K562 (cell line): ENCODE measurements around the gene KTN1. TPM values are rescaled to one million over a fixed set of nuclear protein-coding genes. Genes with fewer than 3 reads are reported as not detected.

Experiments
- ATAC-seq: fragments of 200-7000 bp; cut with Tn5 transposase; 3 replicates; pipeline ENCODE4 v1.9.1; 2020; ENCODE audit warnings: moderate library complexity
- BruUV-seq: library from RNA; stranded (reverse); fragments of 400-500 nt; replicated peaks from 2 replicates; lab custom pipeline; 2021; lab: Mats Ljungman, UMichigan
- CTCF ChIA-PET: fragments of 300-600 bp; formaldehyde crosslinking; extraction: SDS; loops from one replicate; lab custom pipeline; 2021; ENCODE audit warnings: low intra/inter-chr PET ratio; lab: Yijun Ruan, JAX
- POLR2A ChIA-PET: fragments of 300-600, 350-650 bp; sonication (Branson Sonifier 250); formaldehyde crosslinking; extraction: SDS; loops from one replicate; lab custom pipeline; 2021; ENCODE audit warnings: antibody characterized with exemption, inconsistent platforms; lab: Yijun Ruan, JAX
- DNase-seq, 4 experiments: peaks; one replicate each; pipeline versions ENCODE4 v3.0.0 to v3.0.0-alpha.2; 2011 to 2018; ENCODE audit warnings: low spot score in 3 of 4, mixed read lengths in 3 of 4; ENCODE audit errors: extremely low read depth in 1 of 4
- FAIRE-seq: peaks from 2 replicates; lab custom pipeline; 2011; peaks lifted over from hg19 to GRCh38; lab: Jason Lieb, UNC
- H2AFZ ChIP-seq: 2 replicates; pipeline ENCODE4 v1.6.0; 2011; ENCODE audit warnings: low read depth, low read length, control low read depth, inconsistent platforms
- H3K27ac ChIP-seq: fragments of 200-600 bp; 3 replicates; pipeline ENCODE4 v1.8.0; 2011; ENCODE audit warnings: low read depth, mild to moderate bottlenecking, control low read depth, inconsistent platforms, low read length, moderate library complexity, mixed read lengths; ENCODE audit errors: extremely low read depth
- H3K27me3 ChIP-seq, 2 experiments: fragments of 300-600 bp in 1 of 2; 2 replicates in 1 of 2; 3 replicates in 1 of 2; pipeline versions ENCODE4 v1.6.0 to v1.8.0; 2011; ENCODE audit warnings: inconsistent platforms in 2 of 2, low read length in 2 of 2, mild to moderate bottlenecking in 1 of 2, mixed read lengths in 1 of 2, moderate library complexity in 1 of 2; ENCODE audit not compliant: control insufficient read depth in 2 of 2, insufficient read depth in 2 of 2
- H3K36me3 ChIP-seq: fragments of 300-600 bp; 3 replicates; pipeline ENCODE4 v1.8.0; 2011; ENCODE audit warnings: mild to moderate bottlenecking, low read length, inconsistent platforms; ENCODE audit not compliant: control insufficient read depth, insufficient read depth
- H3K4me1 ChIP-seq, 2 experiments: fragments of 200-600 bp in 1 of 2; replicated peaks in 1 of 2; 2 replicates in 1 of 2; 3 replicates in 1 of 2; pipeline versions ENCODE4 v1.5.1 to v1.8.0; 2011; ENCODE audit warnings: inconsistent platforms in 2 of 2, low read length in 2 of 2, mild to moderate bottlenecking in 1 of 2, mixed read lengths in 1 of 2, moderate library complexity in 1 of 2; ENCODE audit not compliant: control insufficient read depth in 2 of 2, insufficient read depth in 2 of 2
- H3K4me2 ChIP-seq: 2 replicates; pipeline ENCODE4 v1.6.1; 2011; ENCODE audit warnings: low read length, control low read depth, inconsistent platforms, mixed read lengths; ENCODE audit not compliant: insufficient read depth
- H3K4me3 ChIP-seq: fragments of 200-600 bp; sonication (generic), shearing (Covaris generic); 2 replicates; pipeline ENCODE4 v1.5.1; 2016; ENCODE audit warnings: control low read depth, inconsistent platforms
- H3K79me2 ChIP-seq: fragments of 200-600 bp; 3 replicates; pipeline ENCODE4 v1.8.0; 2011; ENCODE audit warnings: low read length, inconsistent platforms; ENCODE audit not compliant: control insufficient read depth, insufficient read depth
- H3K9ac ChIP-seq, 2 experiments: 2 replicates each; pipeline versions ENCODE4 v1.6.0 to v1.6.1; 2011; ENCODE audit warnings: low read depth in 2 of 2, low read length in 2 of 2, control low read depth in 1 of 2, inconsistent platforms in 1 of 2, mild to moderate bottlenecking in 1 of 2, mixed read lengths in 1 of 2; ENCODE audit not compliant: insufficient read depth in 1 of 2
- H3K9me1 ChIP-seq: one replicate; pipeline ENCODE4 v1.6.0; 2011; ENCODE audit warnings: inconsistent platforms, mild to moderate bottlenecking, low read length, moderate library complexity; ENCODE audit not compliant: control insufficient read depth, insufficient read depth
- H3K9me3 ChIP-seq: replicated peaks from 2 replicates; pipeline ENCODE4 v1.5.1; 2011; ENCODE audit warnings: low read depth, low read length, inconsistent platforms; ENCODE audit not compliant: control insufficient read depth, insufficient read depth
- H4K20me1 ChIP-seq: replicated peaks from 2 replicates; pipeline ENCODE4 v1.6.1; 2011; ENCODE audit warnings: low read length, inconsistent platforms, mixed read lengths; ENCODE audit not compliant: control insufficient read depth, insufficient read depth
- ATF7 ChIP-seq: fragments of 450-650 bp; IDR thresholded peaks from 2 replicates; pipeline ENCODE4 v1.7.1; 2014; ENCODE audit warnings: mild to moderate bottlenecking, moderate library complexity
- BMI1 ChIP-seq: fragments of 150-350 bp; IDR thresholded peaks from 2 replicates; pipeline ENCODE4 v1.6.1; 2014; ENCODE audit warnings: low read length
- CBX3 ChIP-seq, 2 experiments: IDR thresholded peaks; 1 replicate in 1 of 2; 2 replicates in 1 of 2; pipeline ENCODE4 v1.6.1; 2012; ENCODE audit warnings: inconsistent platforms in 2 of 2, low read length in 2 of 2, borderline replicate concordance in 1 of 2, control low read depth in 1 of 2
- CEBPB ChIP-seq: fragments of 450-650 bp; IDR thresholded peaks from 2 replicates; pipeline ENCODE4 v1.6.1; 2016; ENCODE audit warnings: missing genetic modification characterization, missing compliant biosample characterization
- DPF2 ChIP-seq: fragments of 450-650 bp; IDR thresholded peaks from 2 replicates; pipeline ENCODE4 v1.6.1; 2016
- EGR1 ChIP-seq: fragments of 450-650 bp; conservative IDR thresholded peaks from 2 replicates; pipeline ENCODE4 v1.6.1; 2017; ENCODE audit warnings: mild to moderate bottlenecking
- GTF3C2 ChIP-seq: IDR thresholded peaks from 3 replicates; pipeline ENCODE4 v1.6.1; 2011; ENCODE audit warnings: borderline replicate concordance, mild to moderate bottlenecking, moderate library complexity; ENCODE audit not compliant: insufficient read length; ENCODE audit errors: extremely low read depth
- MED1 ChIP-seq: sonication (generic); formaldehyde crosslinking; IDR thresholded peaks from 2 replicates; pipeline ENCODE4 v1.8.1; 2023; ENCODE audit warnings: missing genetic modification reagents, borderline replicate concordance
- ZNF121 ChIP-seq: sonication (generic); formaldehyde crosslinking; conservative IDR thresholded peaks from 2 replicates; pipeline ENCODE4 v1.8.0; 2022; ENCODE audit warnings: missing genetic modification reagents
- ZNF224 ChIP-seq: sonication (generic); formaldehyde crosslinking; IDR thresholded peaks from 2 replicates; pipeline ENCODE4 v1.8.0; 2022; ENCODE audit warnings: mild to moderate bottlenecking, missing genetic modification reagents
- ZNF277 ChIP-seq: fragments of 250-450 bp; sonication (Bioruptor Pico); IDR thresholded peaks from 2 replicates; pipeline ENCODE4 v1.8.0; 2022; ENCODE audit warnings: inconsistent platforms, mild to moderate bottlenecking, moderate library complexity, borderline replicate concordance
- ZNF668 ChIP-seq: fragments of 250-450 bp; sonication (Bioruptor Pico); IDR thresholded peaks from 2 replicates; pipeline ENCODE4 v1.8.0; 2022; ENCODE audit warnings: mild to moderate bottlenecking, inconsistent platforms
- WGBS: fragments of 100-300 bp; shearing (Covaris generic); methylation state at CpG from one replicate; pipeline ENCODE4 v1.1.6; 2016; ENCODE audit warnings: low coverage, mixed read lengths; ENCODE audit not compliant: insufficient coverage; ENCODE audit errors: missing lambda C conversion rate; 5-methylcytosine and 5-hydroxymethylcytosine counted together
- in situ Hi-C: fragments of 300-500 bp; cut with MboI; formaldehyde crosslinking; loops from 4 replicates; pipeline ENCODE4 v1.15.0; 2018; ENCODE audit warnings: inconsistent platforms, mixed read lengths
- intact Hi-C: fragments of 100-400 bp; cut with micrococcal nuclease; formaldehyde crosslinking; loops from 2 replicates; pipeline ENCODE4 v1.14.2; 2022
- polyA plus RNA-seq, 8 experiments: library from polyadenylated mRNA; depleted of rRNA in 4 of 8; stranded (reverse) in 5 of 8; unstranded in 3 of 8; fragments of >200 nt; fragmentation: Nextera tagmentation in 2 of 8; fragmentation: Illumina TruSeq in 1 of 8; extraction: Ambion mirVana in 2 of 8; extraction: Trizol in 1 of 8; gene quantifications; 2 replicates each; pipeline versions ENCODE4 v1.2.1 to v1.2.3, GENCODE V29; 2011 to 2014; ENCODE audit warnings: inconsistent platforms in 1 of 8, missing spikeins in 1 of 8
- total RNA-seq, 7 experiments: library from RNA; depleted of rRNA in 6 of 7; stranded (reverse); fragments of >200 nt in 6 of 7; fragmentation: Illumina TruSeq in 2 of 7; extraction: Trizol in 2 of 7; gene quantifications; 2 replicates each; pipeline versions ENCODE4 v1.2.1 to v1.2.3, GENCODE V29; 2011 to 2021; ENCODE audit warnings: low replicate concordance in 1 of 7

Gene KTN1
- total and polyA plus RNA-seq, 9 of the 15 experiments (the other 6 are each of a cell fraction or from before 2014, with no cell fraction given), result 34.8 to 120 (median 63.6) TPM

- no peak overlapping the region for H3K27ac ChIP-seq
- H4K20me1 ChIP-seq, result no peaks in the 10 kb centered on the region
- ChIA-PET CTCF (no interaction called here), POLR2A (no interaction called here)
- H2AFZ ChIP-seq, result no peak overlapping the region
- peak; percentile 56; the same call in 1 of the 3 replicates for ATAC-seq
- BruUV-seq, result no TSS peak
- DNase-seq, result no peak
- H3K9me1 ChIP-seq, result no peaks in the 10 kb centered on the region
- peaks cover 0 to 5% of the 10 kb centered on the region in 2 experiments; a peak in 1 of 5 replicates for H3K27me3 ChIP-seq
- TF ChIP-seq CEBPB (peak; percentile 28; the same call in 1 of the 2 replicates), ZNF121 (CRISPR knock-in tag) (peak; percentile 83), ZNF224 (CRISPR knock-in tag) (no peak)
- 27% methylated on average over 5 of the region's 7 CpGs for WGBS
- no peaks in the 10 kb centered on the region for H3K4me1 ChIP-seq
- intact Hi-C loops (no loop called here), in situ Hi-C loops (no loop called here)
- no peak overlapping the region for H3K4me3 ChIP-seq
- H3K4me2 ChIP-seq, result no peak overlapping the region
- H3K36me3 ChIP-seq, result no peaks in the 10 kb centered on the region
- H3K9ac ChIP-seq, result no peak overlapping the region
- FAIRE-seq, result no peak
- no peaks in the 10 kb centered on the region for H3K79me2 ChIP-seq
- H3K9me3 ChIP-seq, result no peaks in the 10 kb centered on the region
These were observed 47.2 kb upstream of the KTN1 start for GRCh38 chr14:55532645-55533344.

- no peak overlapping the region for H3K9ac ChIP-seq
- no peaks in the 10 kb centered on the region for H3K36me3 ChIP-seq
- no peak for FAIRE-seq
- no peaks in the 10 kb centered on the region for H3K79me2 ChIP-seq
- H3K9me3 ChIP-seq, result no peaks in the 10 kb centered on the region
- intact Hi-C loops (no loop called here), in situ Hi-C loops (no loop called here)
- ChIA-PET POLR2A (no interaction called here), CTCF (no interaction called here)
- ATAC-seq, result no peak
- no peaks in the 10 kb centered on the region for H4K20me1 ChIP-seq
- no peak overlapping the region for H3K27ac ChIP-seq
- no peaks in the 10 kb centered on the region for H3K9me1 ChIP-seq
- H3K4me2 ChIP-seq, result no peak overlapping the region
- no peak overlapping the region for H3K4me3 ChIP-seq
- BruUV-seq, result no TSS peak
- H3K27me3 ChIP-seq, result peaks cover 0 to 5% of the 10 kb centered on the region in 2 experiments; a peak in 1 of 5 replicates
- DNase-seq, result no peak
- WGBS, result 23% methylated on average over 3 of the region's 5 CpGs
- no peak overlapping the region for H2AFZ ChIP-seq
- H3K4me1 ChIP-seq, result no peaks in the 10 kb centered on the region
- no peak for TF ChIP-seq ZNF668 (CRISPR knock-in tag)
- no peak for TF ChIP-seq BMI1
- TF ChIP-seq GTF3C2, result no peak
- no peak for TF ChIP-seq CBX3 (IDR thresholded peaks at IDR 0.05; ENCODE audit: borderline replicate concordance in 1 of 2, low read length in 2 of 2)
- no peak for TF ChIP-seq DPF2
- no peak for TF ChIP-seq ATF7
- no peak for TF ChIP-seq ZNF277 (CRISPR knock-in tag)
- TF ChIP-seq EGR1, result no peak
- no peak for TF ChIP-seq MED1 (CRISPR knock-in tag)
These were observed 46.0 kb upstream of the KTN1 start for GRCh38 chr14:55533960-55534359.
